Fibroblast of the aortic adventitia (primary cell): ENCODE results near the gene DLST. TPM values are rescaled to one million over a fixed set of nuclear protein-coding genes. Genes with fewer than 3 reads are reported as not detected.
A peak's percentile ranks its signal among the peaks of the same experiment; 100 is the strongest.

Experiments used
- DNase-seq: peaks from one replicate; pipeline ENCODE4 v3.0.0-alpha.2; 2010; ENCODE audit warnings: low read depth
- H3K4me3 ChIP-seq: 2 replicates; pipeline ENCODE4 v1.5.1; 2011; ENCODE audit warnings: low read depth, mild to moderate bottlenecking, control low read depth, low read length, moderate library complexity
- total RNA-seq: library from RNA; depleted of rRNA; stranded (reverse); fragments of >200 nt; gene quantifications from 2 replicates; pipeline ENCODE4 v1.2.3, GENCODE V29; 2012; ENCODE audit warnings: low replicate concordance
- TF ChIP-seq, protein P1 (sequence below): IDR thresholded peaks from 2 replicates; pipeline ENCODE4 v1.5.1; 2011; ENCODE audit warnings: mild to moderate bottlenecking, low read length, control low read depth, inconsistent platforms; ENCODE audit not compliant: insufficient read depth

DLST gene
- total RNA-seq, 1 donor = 68.5 TPM

DNA sequence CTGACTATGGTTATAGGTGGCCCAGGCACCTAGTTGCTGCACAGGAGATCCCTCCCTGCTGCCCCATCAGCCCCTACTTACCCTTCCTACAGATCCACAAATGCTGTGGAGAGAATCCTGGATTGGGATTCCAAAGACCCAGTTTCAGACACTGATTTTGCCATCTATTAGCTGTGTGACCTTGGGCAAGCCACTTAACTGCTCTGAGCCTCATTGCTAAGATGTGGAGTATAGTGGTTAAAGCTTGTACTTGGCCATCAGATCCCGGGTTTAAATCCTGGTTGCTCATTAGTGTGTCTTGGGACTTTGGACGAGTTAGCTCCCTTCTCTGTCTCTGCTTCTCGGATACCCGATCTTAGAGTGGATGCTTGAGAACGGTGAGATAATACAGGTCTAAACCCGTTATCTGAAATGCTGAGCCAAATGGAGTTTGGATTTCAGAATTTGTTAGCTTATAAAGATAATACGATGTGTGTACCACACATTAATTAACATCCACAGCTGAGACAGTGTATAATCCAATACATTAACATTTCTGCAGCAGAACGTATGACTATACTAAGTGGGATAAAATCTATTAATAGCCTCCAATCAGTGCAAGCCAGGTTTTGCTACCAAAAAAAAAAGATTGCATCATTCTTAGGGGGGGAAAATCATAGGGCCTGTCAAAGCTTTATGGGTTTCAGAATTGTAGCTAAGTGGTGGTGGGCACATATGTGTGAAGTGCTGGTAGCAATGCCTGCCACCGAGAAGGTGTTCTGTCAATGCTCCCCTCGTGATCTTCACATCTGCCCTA lies 21.8 kb upstream of the DLST start:
- TF ChIP-seq, protein P1, sequence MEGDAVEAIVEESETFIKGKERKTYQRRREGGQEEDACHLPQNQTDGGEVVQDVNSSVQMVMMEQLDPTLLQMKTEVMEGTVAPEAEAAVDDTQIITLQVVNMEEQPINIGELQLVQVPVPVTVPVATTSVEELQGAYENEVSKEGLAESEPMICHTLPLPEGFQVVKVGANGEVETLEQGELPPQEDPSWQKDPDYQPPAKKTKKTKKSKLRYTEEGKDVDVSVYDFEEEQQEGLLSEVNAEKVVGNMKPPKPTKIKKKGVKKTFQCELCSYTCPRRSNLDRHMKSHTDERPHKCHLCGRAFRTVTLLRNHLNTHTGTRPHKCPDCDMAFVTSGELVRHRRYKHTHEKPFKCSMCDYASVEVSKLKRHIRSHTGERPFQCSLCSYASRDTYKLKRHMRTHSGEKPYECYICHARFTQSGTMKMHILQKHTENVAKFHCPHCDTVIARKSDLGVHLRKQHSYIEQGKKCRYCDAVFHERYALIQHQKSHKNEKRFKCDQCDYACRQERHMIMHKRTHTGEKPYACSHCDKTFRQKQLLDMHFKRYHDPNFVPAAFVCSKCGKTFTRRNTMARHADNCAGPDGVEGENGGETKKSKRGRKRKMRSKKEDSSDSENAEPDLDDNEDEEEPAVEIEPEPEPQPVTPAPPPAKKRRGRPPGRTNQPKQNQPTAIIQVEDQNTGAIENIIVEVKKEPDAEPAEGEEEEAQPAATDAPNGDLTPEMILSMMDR = no peak
- peak; percentile 54 for DNase-seq
- no peak overlapping the region for H3K4me3 ChIP-seq

DNA sequence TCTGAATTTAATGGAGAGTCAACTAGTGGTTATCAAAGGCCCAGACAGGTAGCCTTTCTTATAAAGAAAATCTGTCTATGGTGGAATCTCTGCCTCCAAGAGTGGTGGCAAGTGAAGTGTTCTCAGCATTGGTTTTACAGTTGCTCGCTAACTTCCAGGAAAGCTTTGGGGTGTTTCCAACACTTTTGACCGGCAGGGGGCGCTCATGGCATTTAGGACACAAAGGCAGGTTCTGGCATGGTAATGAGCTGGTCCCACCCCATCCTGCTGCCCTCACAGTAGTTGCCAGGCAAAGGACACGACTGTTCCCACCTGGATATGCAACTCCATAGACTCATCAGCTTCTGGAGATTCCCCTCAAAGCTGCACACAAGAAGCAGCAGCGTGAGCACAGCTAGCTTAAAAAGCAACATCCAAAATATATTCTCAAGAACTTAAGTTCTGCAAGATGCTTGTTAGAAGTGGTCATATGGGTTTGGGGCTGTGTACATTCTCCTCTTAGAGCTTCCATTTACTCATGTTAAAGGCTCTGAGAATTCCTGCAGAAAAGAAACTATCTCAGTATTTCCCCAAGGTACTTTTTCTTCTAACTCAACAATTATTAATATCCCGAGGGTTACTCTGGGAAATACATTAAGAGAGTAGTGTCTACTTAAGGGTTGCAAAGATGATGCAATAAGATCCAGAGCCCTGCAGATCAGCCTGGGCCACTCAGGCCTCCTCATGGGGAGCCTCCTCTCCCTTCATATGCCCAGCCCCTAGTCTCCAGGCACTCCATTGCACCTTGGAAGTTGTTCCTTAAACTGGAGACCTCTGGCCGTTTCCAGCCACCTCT lies 20.6 kb upstream of the DLST start:
- peak; percentile 90 for DNase-seq
- TF ChIP-seq, protein P1 = peak; percentile 85
- H3K4me3 ChIP-seq = no peak overlapping the region

DNA sequence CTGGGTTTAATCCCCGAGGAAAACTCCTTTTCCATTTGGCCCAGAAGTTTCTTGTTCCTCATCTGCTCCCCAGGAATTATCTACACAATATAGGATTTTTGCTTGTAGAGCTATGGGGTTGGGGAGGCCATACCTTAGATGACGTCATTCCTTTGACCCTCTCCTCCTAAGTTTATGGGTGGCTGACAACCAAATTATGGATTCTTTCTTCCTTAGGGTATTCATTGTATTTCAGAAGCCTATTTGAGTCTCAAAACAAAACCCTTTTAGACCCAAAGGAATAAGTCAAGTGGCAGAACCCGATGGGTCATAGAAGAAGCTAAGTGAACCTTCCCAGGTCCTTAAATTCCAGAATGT lies 20.0 kb upstream of the DLST start:
- no peak for DNase-seq
- TF ChIP-seq, protein P1 = no peak
- H3K4me3 ChIP-seq = no peak overlapping the region

DNA sequence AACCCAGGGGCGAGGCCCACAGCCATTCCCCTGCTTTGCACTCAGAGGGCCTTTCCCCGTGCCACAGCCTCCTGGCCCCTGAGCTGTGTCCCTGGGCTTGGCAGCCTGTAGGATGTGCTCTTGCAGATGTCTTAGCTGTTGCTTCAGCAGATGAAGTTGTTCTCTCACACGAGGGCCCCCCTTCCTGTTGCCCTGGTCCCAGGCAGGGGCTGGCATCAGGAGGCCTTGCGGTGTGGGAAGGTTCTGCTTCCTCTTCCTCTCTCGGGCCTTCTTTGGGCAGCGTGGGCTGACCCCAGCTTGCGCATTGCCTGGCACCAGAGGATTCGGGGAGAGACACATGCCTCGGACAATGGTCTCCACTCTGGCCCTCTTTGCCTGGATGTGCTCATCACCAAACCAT lies 18.4 kb upstream of the DLST start:
- DNase-seq = no peak
- no peak overlapping the region for H3K4me3 ChIP-seq
- TF ChIP-seq, protein P1 = no peak

DNA sequence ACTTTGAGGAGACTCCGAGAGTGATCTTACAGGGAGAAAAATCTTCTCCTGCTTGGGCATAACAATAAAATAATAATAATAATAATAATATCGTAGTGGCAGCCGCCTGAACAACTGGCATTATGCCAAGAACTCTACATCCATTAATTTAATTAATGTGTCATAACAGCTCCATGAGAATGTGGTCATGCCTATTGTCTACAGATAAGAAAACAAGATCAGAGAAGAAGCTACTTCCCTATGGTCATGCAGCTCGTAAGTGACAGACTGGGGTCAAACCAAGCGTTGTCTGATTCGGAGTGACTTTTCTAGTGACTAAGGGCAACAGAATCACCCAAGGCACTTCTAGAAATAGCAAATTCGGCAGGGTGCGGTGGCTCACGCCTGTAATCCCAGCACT lies 17.5 kb upstream of the DLST start:
- DNase-seq = no peak
- TF ChIP-seq, protein P1 = no peak
- no peak overlapping the region for H3K4me3 ChIP-seq

DNA sequence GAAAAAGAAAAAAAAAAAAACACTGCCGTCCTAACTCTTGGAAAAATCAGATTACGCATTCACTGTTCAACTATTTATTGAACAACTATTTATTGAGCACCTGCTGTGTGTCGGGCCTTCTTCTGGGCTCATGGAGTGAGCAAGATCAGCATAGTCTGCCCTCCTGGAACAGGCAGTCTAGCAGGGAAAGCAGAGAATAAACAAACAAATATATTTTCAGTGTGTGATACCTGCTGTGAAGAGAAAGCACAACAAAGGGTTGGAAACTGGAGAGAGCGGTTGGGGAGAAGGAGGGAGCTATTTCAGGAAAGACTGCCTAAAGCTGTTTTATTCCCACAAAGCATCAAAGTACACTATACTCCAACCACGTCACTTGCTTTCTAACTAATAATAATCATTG lies 16.6 kb upstream of the DLST start:
- TF ChIP-seq, protein P1 = no peak
- no peak for DNase-seq
- H3K4me3 ChIP-seq = no peak overlapping the region
